ENCODE measurements around the gene FHOD3.

FHOD3 gene

DNA sequence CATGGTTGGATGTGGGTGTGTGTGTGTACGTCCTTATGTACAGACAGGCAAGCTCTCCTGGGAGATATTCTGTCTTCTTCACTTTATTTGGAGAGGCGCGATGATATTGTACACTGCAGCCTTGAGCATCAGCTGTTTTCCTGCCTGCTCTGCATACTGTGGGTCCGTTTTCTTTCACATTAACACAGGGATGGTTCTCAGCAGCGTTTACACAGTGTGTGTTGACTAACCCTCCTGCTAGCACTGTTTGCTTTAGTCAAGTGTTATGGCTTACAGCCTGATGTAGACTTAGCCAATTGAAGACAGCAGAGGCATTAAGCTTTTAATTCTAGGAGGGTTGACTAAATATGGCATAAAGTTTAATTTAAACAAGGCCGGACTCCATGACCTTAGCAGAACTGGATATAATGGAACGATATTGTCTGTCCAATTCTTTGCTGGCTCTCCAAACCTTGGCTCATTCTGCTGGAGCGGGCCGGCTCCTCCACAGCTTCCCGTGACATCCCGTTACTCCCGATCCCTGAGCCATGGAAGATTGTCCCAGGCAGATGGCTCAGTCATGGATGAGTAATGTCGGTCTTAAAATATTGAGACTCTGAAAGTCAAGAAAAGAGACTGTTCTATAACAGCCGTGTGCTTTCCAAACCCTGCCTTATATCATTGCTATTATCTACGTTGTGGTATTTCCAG lies 396.6 kb downstream of the FHOD3 start:
- TF ChIP-seq, protein P1, sequence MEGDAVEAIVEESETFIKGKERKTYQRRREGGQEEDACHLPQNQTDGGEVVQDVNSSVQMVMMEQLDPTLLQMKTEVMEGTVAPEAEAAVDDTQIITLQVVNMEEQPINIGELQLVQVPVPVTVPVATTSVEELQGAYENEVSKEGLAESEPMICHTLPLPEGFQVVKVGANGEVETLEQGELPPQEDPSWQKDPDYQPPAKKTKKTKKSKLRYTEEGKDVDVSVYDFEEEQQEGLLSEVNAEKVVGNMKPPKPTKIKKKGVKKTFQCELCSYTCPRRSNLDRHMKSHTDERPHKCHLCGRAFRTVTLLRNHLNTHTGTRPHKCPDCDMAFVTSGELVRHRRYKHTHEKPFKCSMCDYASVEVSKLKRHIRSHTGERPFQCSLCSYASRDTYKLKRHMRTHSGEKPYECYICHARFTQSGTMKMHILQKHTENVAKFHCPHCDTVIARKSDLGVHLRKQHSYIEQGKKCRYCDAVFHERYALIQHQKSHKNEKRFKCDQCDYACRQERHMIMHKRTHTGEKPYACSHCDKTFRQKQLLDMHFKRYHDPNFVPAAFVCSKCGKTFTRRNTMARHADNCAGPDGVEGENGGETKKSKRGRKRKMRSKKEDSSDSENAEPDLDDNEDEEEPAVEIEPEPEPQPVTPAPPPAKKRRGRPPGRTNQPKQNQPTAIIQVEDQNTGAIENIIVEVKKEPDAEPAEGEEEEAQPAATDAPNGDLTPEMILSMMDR (IDR thresholded peaks at IDR 0.05; ENCODE audit: borderline replicate concordance, insufficient read depth, low read depth, low read length) = no peak
- no peak overlapping the region for H3K4me3 ChIP-seq (ENCODE audit: low read depth, low read length)

DNA sequence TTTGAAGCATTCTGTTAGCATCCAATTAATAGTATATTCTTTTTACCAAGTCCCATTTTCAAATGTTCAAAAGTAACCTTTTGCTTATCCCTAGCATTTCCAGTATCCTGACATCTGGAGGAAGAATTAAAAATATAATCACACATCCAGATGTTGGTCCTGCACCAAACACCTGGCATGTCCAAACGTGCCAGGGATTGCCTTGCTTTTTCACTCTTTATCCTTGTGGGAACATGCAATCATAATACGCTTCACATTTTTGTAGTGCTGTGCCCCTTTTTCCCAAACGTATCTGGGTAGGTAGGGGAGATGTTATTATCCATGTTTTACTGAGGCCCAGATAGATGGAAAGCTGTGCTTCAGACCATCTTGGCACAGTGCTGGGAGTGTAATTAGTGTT lies 398.3 kb downstream of the FHOD3 start:
- TF ChIP-seq, protein P1 (IDR thresholded peaks at IDR 0.05; ENCODE audit: borderline replicate concordance, insufficient read depth, low read depth, low read length) = no peak
- H3K4me3 ChIP-seq (ENCODE audit: low read depth, low read length) = no peak overlapping the region

DNA sequence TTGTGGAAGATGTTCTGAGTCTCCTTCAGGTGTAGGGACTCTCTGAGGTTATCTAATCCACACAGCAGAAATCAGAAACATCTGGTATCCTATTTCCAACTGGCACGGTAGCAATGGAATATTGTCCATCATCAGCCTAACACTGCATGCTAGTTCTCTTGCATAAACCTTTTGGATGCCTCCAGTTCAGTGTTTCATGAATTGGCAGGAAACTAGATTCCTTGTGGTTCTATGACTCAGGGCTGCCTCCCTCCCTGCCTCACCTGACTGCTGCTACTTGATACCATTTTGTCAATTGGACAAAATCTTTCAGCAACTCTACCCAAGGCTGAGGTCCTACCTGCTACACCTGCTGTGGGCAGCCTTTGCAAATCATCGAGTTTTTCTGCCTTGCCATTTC lies 400.4 kb downstream of the FHOD3 start:
- TF ChIP-seq, protein P1 (IDR thresholded peaks at IDR 0.05; ENCODE audit: borderline replicate concordance, insufficient read depth, low read depth, low read length) = no peak
- no peak overlapping the region for H3K4me3 ChIP-seq (ENCODE audit: low read depth, low read length)

DNA sequence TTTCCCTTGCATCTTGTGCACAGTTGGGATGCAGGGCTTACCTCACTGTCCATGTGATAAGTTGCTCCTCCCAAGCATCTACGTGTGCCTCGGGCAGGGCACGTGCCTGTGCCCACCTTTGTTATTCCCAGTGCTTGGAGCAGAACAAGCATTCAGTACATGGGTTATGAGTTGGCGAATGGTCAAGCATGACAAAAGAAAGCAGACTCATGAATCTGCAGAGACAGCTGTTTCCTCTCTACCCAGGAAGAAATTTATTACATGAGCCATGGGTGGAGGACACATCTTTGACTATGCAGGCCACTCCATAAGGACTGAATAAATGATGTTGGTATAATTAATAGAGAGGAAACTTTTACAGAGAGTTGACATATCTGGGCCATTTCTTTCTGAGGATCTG lies 403.4 kb downstream of the FHOD3 start:
- TF ChIP-seq, protein P1 (IDR thresholded peaks at IDR 0.05; ENCODE audit: borderline replicate concordance, insufficient read depth, low read depth, low read length) = no peak
- H3K4me3 ChIP-seq (ENCODE audit: low read depth, low read length) = no peak overlapping the region

DNA sequence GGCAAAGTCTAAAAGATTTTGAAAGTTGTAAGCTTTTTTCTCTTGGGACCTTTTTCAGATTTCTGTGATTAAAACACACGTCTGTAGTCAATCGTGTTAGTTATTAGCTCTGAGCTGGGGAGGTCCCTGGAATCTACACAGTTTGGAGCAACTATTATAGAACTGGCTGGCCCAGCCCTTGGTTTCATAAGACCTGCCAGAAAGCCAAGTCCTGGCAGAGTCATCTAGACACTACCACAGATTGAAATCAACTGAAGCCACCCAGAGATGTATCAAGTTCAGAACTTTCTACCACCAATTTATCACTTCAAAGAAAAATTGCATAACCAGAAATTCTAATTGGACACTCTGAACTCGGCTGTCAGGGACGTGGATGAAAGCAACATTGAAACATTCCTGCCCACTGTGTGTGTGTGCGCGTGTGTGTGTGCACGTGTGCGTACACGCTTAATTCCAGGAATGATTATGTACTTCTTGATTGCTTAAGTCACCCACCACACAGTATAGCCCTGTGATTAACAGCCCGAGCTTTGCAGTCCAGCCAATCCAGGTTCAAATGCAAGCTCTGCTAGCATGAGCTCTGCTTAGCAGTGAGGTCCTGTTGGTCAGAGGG lies 405.0 kb downstream of the FHOD3 start:
- H3K4me3 ChIP-seq (ENCODE audit: low read depth, low read length) = no peak overlapping the region
- TF ChIP-seq, protein P1 (IDR thresholded peaks at IDR 0.05; ENCODE audit: borderline replicate concordance, insufficient read depth, low read depth, low read length) = no peak

DNA sequence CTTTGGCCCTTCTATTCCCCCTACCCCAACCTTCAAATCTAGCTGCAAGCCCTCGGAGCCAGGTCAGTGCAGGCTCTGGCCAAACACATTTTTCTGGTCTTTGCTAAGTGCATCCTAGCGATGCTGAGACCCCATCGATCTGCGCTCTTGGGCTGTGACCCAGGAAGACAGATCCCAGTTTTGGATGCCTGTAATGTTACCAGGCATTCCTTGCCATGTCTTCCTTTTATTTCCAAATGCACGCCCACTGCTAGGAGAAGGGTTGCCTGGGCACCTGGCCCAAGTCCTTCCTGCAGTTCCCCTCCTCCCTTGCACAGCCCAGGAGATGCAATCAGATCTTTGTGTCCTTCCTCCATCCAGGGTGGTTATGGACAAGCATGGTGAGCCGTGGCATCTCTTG lies 406.6 kb downstream of the FHOD3 start:
- H3K4me3 ChIP-seq (ENCODE audit: low read depth, low read length) = no peak overlapping the region
- TF ChIP-seq, protein P1 (IDR thresholded peaks at IDR 0.05; ENCODE audit: borderline replicate concordance, insufficient read depth, low read depth, low read length) = no peak

Measured in GM12875 (cell line).